Amygdala (tissue), 56 donors: Measurements from ENCODE around the gene SIGLEC14.

ENCODE experiments used
- DNase-seq, 56 donors: peaks; one replicate each; lab custom pipeline; 2025; lab: John Stamatoyannopoulos, UW

The SIGLEC14 gene

GRCh38 chr19:51626675-51627074, 19.9 kb downstream of the SIGLEC14 start:
- DNase-seq, result no peak

DNA sequence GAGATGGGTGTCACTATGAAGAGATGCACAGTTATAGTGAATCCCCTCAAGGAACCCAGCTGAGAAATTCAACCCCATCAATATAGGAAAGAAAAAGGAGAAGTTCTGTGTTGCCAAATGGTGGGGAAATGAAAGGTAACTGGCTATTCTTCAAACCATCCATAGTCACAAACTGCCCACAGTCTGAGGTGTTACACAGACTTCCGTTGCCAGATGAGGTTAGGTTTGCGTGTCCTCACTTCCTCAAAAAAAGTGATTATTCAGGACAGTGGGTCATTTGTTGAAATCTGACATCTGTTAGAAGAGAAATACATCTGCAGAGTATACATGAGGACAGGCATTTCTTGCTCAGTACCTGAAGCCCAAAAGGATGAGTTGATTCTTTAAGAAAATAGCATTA, 25.4 kb downstream of the SIGLEC14 start:
- no peak for DNase-seq

DNA sequence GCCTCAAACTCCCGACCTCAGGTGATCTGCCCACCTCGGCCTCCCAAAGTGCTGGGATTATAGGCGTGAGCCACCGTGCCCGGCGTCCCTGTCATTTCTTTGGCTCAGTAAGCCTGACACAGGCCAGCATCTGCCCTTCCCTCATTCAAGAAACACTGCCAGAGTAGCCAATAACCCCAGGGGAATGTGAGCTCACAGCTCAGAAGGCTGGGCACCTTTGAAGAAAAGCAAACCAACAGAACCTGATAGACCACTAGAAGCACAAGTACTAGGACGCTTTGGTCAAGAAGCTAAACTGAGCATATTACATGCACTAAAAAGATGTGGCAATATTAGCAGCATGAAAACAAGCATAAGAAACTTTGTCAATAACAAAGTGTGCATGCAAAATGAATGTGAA, 30.6 kb downstream of the SIGLEC14 start:
- no peak for DNase-seq

- DNase-seq, result no peak
Observed at GRCh38 chr19:51614789-51615188, 31.8 kb downstream of the SIGLEC14 start.

GRCh38 chr19:51610576-51610975, 36.0 kb downstream of the SIGLEC14 start:
- DNase-seq, result no peak

- peak in 29 of 56 donors; percentile 2 to 76 (median 21) for DNase-seq
Observed at GRCh38 chr19:51607920-51608562, 38.6 kb downstream of the SIGLEC14 start.

DNA sequence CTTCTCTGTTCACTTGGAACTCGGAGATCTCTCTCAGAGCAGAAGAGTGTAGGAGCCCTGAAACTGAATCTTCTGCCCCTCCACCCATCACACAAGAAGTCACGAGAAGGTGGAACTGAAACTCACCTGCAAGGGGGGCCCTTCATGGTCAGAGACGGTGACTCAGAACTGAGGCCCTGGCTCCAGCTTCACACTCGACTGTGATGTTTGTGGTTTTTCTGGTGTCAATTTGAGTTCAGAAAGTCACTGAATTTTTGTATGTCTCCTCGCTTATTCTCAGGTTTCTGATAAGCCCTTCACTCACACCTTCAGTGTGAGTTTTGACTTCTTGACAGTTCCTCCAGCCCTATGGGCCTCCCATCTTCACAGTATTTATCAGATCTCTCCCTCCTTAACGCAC, 39.5 kb downstream of the SIGLEC14 start:
- no peak for DNase-seq

GRCh38 chr19:51602189-51602854, 44.3 kb downstream of the SIGLEC14 start:
- no peak for DNase-seq

- DNase-seq, result no peak
Observed at GRCh38 chr19:51600940-51601580, 45.6 kb downstream of the SIGLEC14 start.

- DNase-seq, result no peak
Observed at GRCh38 chr19:51599084-51599483, 47.5 kb downstream of the SIGLEC14 start.

- no peak for DNase-seq
Observed at GRCh38 chr19:51598159-51598915, 48.3 kb downstream of the SIGLEC14 start.

DNA sequence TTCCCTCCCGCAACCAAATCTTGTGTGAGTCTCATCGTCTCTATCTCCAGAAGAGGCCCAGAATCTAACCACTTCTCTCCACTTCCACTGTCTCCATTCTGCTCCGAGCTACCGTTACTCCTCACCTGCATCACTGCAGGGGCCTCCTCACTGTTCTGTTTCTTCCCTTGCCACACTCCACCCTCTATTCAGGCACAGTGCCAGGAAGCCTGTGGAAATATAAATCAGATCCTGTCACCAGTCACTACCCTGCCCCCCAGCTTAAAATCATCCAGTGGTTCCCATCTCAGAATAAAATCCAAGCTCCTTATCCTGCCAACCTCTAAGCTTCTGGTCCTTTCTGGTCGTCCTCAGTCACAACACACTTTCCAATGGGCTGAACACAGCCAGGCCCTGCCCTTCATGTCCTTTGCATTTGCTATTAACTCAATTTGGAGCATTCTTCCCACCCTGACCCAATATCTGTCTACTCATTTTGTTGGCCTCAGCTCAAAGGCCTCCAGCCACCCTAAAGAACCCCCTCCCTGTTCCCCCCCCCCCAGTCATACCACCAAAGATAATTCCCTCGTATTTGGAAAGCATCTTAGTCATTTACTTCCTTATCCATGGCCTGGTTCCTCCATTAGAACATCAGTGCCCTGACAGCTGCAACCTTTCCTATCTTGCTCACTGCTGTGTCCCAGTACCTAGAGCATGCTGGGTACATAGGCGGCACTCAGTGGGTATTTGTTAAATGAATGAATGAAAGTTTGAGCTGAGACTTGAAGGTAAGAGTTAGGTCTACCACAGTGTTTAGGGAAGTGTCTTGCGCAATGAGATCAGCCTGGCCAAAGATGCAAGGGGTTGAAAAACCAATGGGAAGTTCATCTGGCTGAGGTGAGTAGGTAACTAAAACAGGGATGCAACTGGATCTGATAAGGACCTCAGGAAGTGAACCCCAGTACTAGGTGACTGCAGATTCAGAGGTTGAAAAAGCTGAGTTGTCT, 51.1 kb downstream of the SIGLEC14 start:
- DNase-seq, result no peak

DNA sequence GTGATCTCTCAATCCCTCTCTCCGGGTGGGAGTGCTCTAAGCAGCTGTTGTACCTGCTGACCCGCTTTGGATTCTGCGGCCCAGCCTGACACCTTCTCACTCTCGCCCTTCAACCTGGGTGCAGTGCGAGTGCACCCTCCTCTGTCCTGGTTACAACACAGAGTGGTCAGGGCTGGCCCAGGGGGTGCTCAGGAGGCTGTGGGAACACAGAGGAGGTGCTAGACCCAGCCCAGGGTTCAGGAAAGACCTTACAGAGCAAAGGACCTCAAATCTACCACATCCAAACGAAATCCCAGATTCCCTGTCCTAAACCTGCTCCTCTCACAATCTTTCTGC, 51.9 kb downstream of the SIGLEC14 start:
- no peak for DNase-seq

GRCh38 chr19:51593969-51594773, 52.5 kb downstream of the SIGLEC14 start:
- DNase-seq, result peak; percentile 88 to 100 (median 97)

DNA sequence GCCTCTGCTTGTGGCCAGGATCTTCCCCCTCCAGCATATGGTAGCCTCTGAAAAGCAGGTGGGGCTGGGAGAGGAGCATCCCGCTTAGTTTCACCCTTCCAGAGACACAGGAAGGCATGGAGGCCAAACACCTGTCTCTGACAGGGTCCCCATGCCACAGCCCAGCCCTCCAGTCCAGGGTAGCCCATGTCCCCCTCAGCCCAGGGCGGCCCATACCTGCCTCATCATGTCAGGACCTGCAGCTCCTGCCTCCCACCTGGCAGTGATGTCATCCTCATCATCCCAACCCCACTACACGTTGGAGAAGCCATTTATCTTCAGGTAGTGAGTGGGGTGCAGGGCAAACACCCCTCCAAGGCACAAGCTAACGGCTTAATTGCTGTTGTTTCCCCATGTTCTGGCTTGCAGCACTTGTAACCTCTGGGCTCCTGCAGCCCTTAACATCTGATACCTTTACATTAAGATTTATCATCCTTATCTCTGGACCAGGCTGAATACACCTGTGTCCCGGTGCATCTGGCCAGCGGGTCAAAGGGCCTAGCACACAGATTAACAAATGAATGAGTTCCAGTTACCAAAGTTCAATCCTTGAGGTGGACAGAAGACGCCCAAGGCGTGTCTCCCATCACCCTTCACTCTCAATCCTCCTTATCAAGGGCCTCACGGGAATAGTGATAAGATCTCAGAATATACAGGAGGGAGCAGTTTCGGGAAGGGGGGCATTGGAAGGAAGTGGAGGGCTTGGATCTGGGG, 53.3 kb downstream of the SIGLEC14 start:
- DNase-seq, result no peak
